ENCODE results near the gene SLC5A7.

SLC5A7 gene

GRCh38 chr2:107986278-107987217 lies at the start of gene SLC5A7:
Gene SLC5A7 (plus strand): TSS chr2:107986524. CDS start chr2:107988156, 1,632 bp downstream.
- DNase-seq: no peak

GRCh38 chr2:107961395-107961794 lies 24.9 kb upstream of the SLC5A7 start:
- no peak for DNase-seq

GRCh38 chr2:107964185-107964584 lies 22.1 kb upstream of the SLC5A7 start:
- no peak for DNase-seq

GRCh38 chr2:107984707-107985106 lies 1.6 kb upstream of the SLC5A7 start:
- no peak for DNase-seq

- DNase-seq: no peak
Observed at GRCh38 chr2:107988108-107988507, 1.8 kb downstream of the SLC5A7 start.

GRCh38 chr2:107989445-107989844 lies 3.1 kb downstream of the SLC5A7 start:
- no peak for DNase-seq

- DNase-seq: no peak
Observed at GRCh38 chr2:107990718-107991117, 4.4 kb downstream of the SLC5A7 start.

GRCh38 chr2:107992069-107992468 lies 5.7 kb downstream of the SLC5A7 start:
- no peak for DNase-seq

- no peak for DNase-seq
Observed at GRCh38 chr2:107999158-107999557, 12.8 kb downstream of the SLC5A7 start.

GRCh38 chr2:108010912-108011591 lies 24.7 kb downstream of the SLC5A7 start:
- DNase-seq: no peak

- no peak for DNase-seq
Observed at GRCh38 chr2:108013305-108013704, 27.0 kb downstream of the SLC5A7 start.

- no peak for DNase-seq
Observed at GRCh38 chr2:108022628-108023027, 36.3 kb downstream of the SLC5A7 start.

- no peak for DNase-seq
Observed at GRCh38 chr2:108023776-108024175, 37.5 kb downstream of the SLC5A7 start.

GRCh38 chr2:108026092-108026794 lies 39.9 kb downstream of the SLC5A7 start:
- DNase-seq: no peak

GRCh38 chr2:108029496-108029895 lies 43.2 kb downstream of the SLC5A7 start:
- DNase-seq: no peak

- DNase-seq: no peak
Observed at GRCh38 chr2:108029912-108030311, 43.6 kb downstream of the SLC5A7 start.

- no peak for DNase-seq
Observed at GRCh38 chr2:108031471-108031941, 45.2 kb downstream of the SLC5A7 start.

- no peak for DNase-seq
Observed at GRCh38 chr2:108034843-108035242, 48.5 kb downstream of the SLC5A7 start.

GRCh38 chr2:108048752-108049151 lies 62.4 kb downstream of the SLC5A7 start:
- no peak for DNase-seq

GRCh38 chr2:108058576-108059137 lies 72.3 kb downstream of the SLC5A7 start:
- no peak for DNase-seq

GRCh38 chr2:108061439-108062042 lies 75.2 kb downstream of the SLC5A7 start:
- DNase-seq: no peak

All from activated T-cell treated with anti-CD3 and anti-CD28 coated beads for 4 hours (primary cell).